Natural killer cell (primary cell): ENCODE data around the gene EHBP1L1. TPM values are rescaled to one million over a fixed set of nuclear protein-coding genes. Genes with fewer than 3 reads are reported as not detected.

Experiments
- ATAC-seq, 3 donors: fragments of 150-1000 bp in 2 of 3; fragments of 200-7000 bp in 1 of 3; cut with Tn5 transposase; 1 replicate in 1 of 3; 2 replicates in 2 of 3; pipeline ENCODE4 v1.10.0; 2021; ENCODE audit warnings: mild to moderate bottlenecking in 2 of 3, moderate library complexity in 2 of 3
- DNase-seq, 2 donors: peaks; one replicate each; pipeline versions ENCODE4 v3.0.0 to v3.0.0-alpha.2; 2013 to 2021; ENCODE audit warnings: mixed read lengths in 1 of 2
- H3K27ac ChIP-seq: one replicate; pipeline ENCODE4 v1.5.1; 2013; ENCODE audit warnings: mild to moderate bottlenecking, low read length
- H3K27me3 ChIP-seq: one replicate; pipeline ENCODE4 v1.6.1; 2013; ENCODE audit warnings: low read length; ENCODE audit not compliant: control insufficient read depth, insufficient read depth
- H3K36me3 ChIP-seq: one replicate; pipeline ENCODE4 v1.6.1; 2013; ENCODE audit warnings: low read length; ENCODE audit not compliant: control insufficient read depth, insufficient read depth
- H3K4me1 ChIP-seq: one replicate; pipeline ENCODE4 v1.6.1; 2013; ENCODE audit warnings: low read length; ENCODE audit not compliant: control insufficient read depth, insufficient read depth
- H3K4me3 ChIP-seq: one replicate; pipeline ENCODE4 v1.5.1; 2013; ENCODE audit warnings: low read length
- H3K9me3 ChIP-seq: one replicate; pipeline ENCODE4 v1.6.1; 2013; ENCODE audit warnings: low read length; ENCODE audit not compliant: control insufficient read depth, insufficient read depth
- H3K27ac Mint-ChIP-seq, 2 donors: one replicate each; pipeline ENCODE4 v1.8.0; 2022; ENCODE audit warnings: mild to moderate bottlenecking in 2 of 2, mixed read lengths in 2 of 2, moderate library complexity in 1 of 2
- H3K27me3 Mint-ChIP-seq, 2 donors: one replicate each; pipeline ENCODE4 v1.8.0; 2022; ENCODE audit warnings: low read depth in 2 of 2, mixed read lengths in 2 of 2
- H3K36me3 Mint-ChIP-seq: one replicate; pipeline ENCODE4 v1.8.0; 2022; ENCODE audit warnings: mixed read lengths
- H3K4me1 Mint-ChIP-seq, 2 donors: one replicate each; pipeline ENCODE4 v1.8.0; 2022; ENCODE audit warnings: mixed read lengths in 2 of 2
- H3K4me3 Mint-ChIP-seq: one replicate; pipeline ENCODE4 v1.8.0; 2022; ENCODE audit warnings: mild to moderate bottlenecking, moderate library complexity, mixed read lengths
- H3K9me3 Mint-ChIP-seq, 2 donors: one replicate each; pipeline ENCODE4 v1.8.0; 2022; ENCODE audit warnings: mixed read lengths in 2 of 2
- WGBS: methylation state at CpG from one replicate; pipeline ENCODE4 v1.1.7; 2013; ENCODE audit warnings: missing lambda C conversion rate; ENCODE audit not compliant: insufficient coverage; 5-methylcytosine and 5-hydroxymethylcytosine counted together
- intact Hi-C: fragments of 100-400 bp; cut with micrococcal nuclease; formaldehyde crosslinking; loops from one replicate; pipeline ENCODE4 v1.14.2; 2022
- total RNA-seq, 4 donors: library from RNA; stranded (reverse); fragments of 120-200 nt in 1 of 4; gene quantifications; one replicate each; pipeline versions ENCODE4 v1.2.3 to v1.2.4, GENCODE V29; 2013 to 2022
- TF ChIP-seq, protein P1 (sequence below): fragments of 200-600 bp; IDR thresholded peaks from one replicate; pipeline ENCODE4 v1.8.0; 2022; ENCODE audit warnings: antibody characterized with exemption

EHBP1L1 gene
- total RNA-seq, 3 donors from 2014 or later (not counting 1 experiment from before 2014, with no cell fraction given) = 129 to 137 (median 135) TPM

DNA sequence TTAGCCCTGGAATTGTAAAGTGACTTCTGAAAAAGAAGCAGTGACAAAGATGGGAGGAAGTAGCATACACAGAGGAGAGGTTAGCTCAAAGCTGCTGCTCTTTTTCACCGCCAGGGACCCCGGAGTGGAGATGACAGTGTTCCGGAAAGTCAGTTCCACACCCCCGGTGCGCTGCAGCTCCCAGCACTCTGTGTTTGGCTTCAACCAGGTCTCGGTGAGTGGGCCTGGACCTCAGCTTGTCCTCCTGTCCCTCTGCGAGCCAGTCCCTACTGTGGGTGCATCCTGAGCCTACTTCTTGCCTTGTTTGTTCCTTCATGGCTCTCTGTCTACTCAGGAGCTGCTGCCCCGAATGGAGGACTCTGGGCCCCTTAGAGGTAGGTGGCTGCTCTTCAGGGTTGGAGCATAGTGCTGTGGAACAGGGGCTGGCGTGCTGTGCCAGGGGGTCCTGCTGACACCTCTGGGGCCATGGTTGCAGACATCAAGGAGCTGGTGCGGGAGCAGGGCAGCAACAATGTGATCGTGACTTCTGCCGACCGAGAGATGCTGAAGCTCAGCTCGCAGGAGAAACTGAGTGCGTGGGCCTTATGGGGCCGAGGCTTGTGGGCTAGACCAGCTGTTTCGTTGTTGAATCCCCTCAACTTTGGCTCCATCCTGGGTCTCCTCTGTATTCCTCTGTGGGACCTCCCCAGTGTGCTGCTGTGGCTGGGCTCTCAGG, 41.4 kb downstream of the EHBP1L1 start:
- H3K27ac Mint-ChIP-seq = peak overlapping the region; percentile 90 to 97
- Histone ChIP-seq H3K27ac (no peak overlapping the region), H3K27me3 (no peaks in the 10 kb centered on the region), H3K9me3 (no peaks in the 10 kb centered on the region), H3K36me3 (peaks cover 49% of the 10 kb centered on the region), H3K4me3 (no peak overlapping the region), H3K4me1 (peaks cover 39% of the 10 kb centered on the region)
- intact Hi-C loops = loop anchor here (5.0 kb wide), 1 partner anchor 35 kb away; no protein-coding TSS in a partner anchor
- TF ChIP-seq, protein P1, sequence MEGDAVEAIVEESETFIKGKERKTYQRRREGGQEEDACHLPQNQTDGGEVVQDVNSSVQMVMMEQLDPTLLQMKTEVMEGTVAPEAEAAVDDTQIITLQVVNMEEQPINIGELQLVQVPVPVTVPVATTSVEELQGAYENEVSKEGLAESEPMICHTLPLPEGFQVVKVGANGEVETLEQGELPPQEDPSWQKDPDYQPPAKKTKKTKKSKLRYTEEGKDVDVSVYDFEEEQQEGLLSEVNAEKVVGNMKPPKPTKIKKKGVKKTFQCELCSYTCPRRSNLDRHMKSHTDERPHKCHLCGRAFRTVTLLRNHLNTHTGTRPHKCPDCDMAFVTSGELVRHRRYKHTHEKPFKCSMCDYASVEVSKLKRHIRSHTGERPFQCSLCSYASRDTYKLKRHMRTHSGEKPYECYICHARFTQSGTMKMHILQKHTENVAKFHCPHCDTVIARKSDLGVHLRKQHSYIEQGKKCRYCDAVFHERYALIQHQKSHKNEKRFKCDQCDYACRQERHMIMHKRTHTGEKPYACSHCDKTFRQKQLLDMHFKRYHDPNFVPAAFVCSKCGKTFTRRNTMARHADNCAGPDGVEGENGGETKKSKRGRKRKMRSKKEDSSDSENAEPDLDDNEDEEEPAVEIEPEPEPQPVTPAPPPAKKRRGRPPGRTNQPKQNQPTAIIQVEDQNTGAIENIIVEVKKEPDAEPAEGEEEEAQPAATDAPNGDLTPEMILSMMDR = no peak
- H3K9me3 Mint-ChIP-seq = no peaks in the 10 kb centered on the region
- H3K4me3 Mint-ChIP-seq = peak overlapping the region; percentile 94
- H3K27me3 Mint-ChIP-seq = no peaks in the 10 kb centered on the region
- ATAC-seq = no peak
- 94% methylated on average over 17 of the region's 17 CpGs for WGBS
- peaks cover 20 to 41% of the 10 kb centered on the region in 2 donors for H3K4me1 Mint-ChIP-seq
- no peaks in the 10 kb centered on the region for H3K36me3 Mint-ChIP-seq
- no peak for DNase-seq

DNA sequence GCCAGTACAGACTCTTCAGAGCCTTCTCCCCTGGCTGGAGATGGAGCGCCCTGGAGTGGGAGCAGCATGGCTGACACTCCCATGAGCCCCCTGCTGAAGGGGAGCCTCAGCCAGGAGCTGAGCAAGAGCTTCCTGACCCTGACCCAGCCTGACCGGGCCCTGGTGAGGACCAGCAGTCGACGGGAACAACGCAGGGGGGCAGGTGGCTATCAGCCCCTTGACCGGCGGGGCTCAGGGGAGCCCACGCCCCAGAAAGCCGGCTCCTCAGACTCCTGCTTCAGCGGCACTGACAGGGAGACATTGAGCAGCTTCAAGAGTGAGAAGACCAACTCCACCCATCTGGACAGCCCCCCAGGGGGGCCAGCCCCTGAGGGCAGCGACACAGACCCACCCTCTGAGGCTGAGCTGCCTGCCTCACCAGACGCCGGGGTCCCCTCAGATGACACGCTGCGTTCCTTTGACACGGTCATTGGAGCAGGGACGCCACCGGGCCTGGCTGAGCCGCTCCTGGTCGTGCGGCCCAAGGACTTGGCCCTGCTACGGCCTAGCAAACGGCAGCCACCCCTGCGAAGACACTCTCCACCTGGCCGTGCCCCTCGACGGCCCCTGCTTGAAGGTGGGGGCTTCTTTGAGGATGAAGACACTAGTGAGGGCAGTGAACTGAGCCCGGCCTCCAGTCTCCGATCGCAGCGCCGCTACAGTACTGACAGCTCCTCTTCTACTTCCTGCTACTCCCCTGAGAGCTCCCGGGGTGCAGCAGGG, 42.3 kb downstream of the EHBP1L1 start:
- DNase-seq = no peak
- H3K4me1 ChIP-seq = peaks cover 31% of the 10 kb centered on the region
- peak overlapping the region in 1 of 2 donors; percentile 42 for H3K27ac Mint-ChIP-seq
- intact Hi-C loops = loop anchor here (5.0 kb wide), 1 partner anchor 34 kb away; no protein-coding TSS in a partner anchor
- H3K9me3 Mint-ChIP-seq = no peaks in the 10 kb centered on the region
- H3K27me3 Mint-ChIP-seq = no peaks in the 10 kb centered on the region
- H3K27ac ChIP-seq = no peak overlapping the region
- peak overlapping the region; percentile 42 for H3K4me3 Mint-ChIP-seq
- no peaks in the 10 kb centered on the region for H3K36me3 Mint-ChIP-seq
- no peaks in the 10 kb centered on the region for H3K9me3 ChIP-seq
- TF ChIP-seq, protein P1 = no peak
- H3K4me3 ChIP-seq = no peak overlapping the region
- H3K4me1 Mint-ChIP-seq = peaks cover 17 to 33% of the 10 kb centered on the region in 2 donors
- no peaks in the 10 kb centered on the region for H3K27me3 ChIP-seq
- peaks cover 54% of the 10 kb centered on the region for H3K36me3 ChIP-seq
- 98% methylated on average over 33 of the region's 33 CpGs for WGBS
- no peak for ATAC-seq

DNA sequence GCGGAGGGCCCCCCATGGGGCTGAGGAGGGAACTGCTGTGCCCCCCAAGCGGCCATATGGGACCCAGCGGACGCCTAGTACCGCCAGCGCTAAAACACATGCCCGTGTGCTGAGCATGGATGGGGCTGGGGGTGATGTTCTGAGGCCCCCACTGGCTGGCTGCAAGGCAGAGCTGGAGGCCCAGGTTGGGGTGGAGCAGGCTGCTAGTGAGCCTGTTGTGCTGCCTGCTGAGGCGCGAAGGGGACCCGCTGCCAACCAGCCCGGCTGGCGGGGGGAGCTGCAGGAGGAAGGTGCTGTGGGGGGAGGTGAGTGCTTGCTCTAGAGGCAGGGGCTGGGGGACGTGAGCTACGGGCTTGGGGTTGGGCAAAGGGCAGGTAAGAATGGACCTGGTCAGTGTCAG, 42.9 kb downstream of the EHBP1L1 start:
- no peaks in the 10 kb centered on the region for H3K9me3 ChIP-seq
- H3K4me1 ChIP-seq = peaks cover 25% of the 10 kb centered on the region
- Mint-ChIP-seq H3K4me1 (peaks cover 17 to 30% of the 10 kb centered on the region in 2 donors), H3K4me3 (no peak overlapping the region), H3K9me3 (no peaks in the 10 kb centered on the region), H3K27ac (peak overlapping the region in 1 of 2 donors; percentile 42), H3K36me3 (no peaks in the 10 kb centered on the region), H3K27me3 (no peaks in the 10 kb centered on the region)
- H3K4me3 ChIP-seq = no peak overlapping the region
- peaks cover 59% of the 10 kb centered on the region for H3K36me3 ChIP-seq
- H3K27ac ChIP-seq = no peak overlapping the region
- no peak for DNase-seq
- ATAC-seq = no peak
- TF ChIP-seq, protein P1 = no peak
- WGBS = 95% methylated on average over 14 of the region's 14 CpGs
- intact Hi-C loops = loop anchor here (5.0 kb wide), 1 partner anchor 34 kb away; no protein-coding TSS in a partner anchor
- no peaks in the 10 kb centered on the region for H3K27me3 ChIP-seq
